Mesenchymal stem cell (in vitro differentiated cells and primary cell): ENCODE data around the gene TEDDM1.
A peak's percentile ranks its signal among the peaks of the same experiment; 100 is the strongest.

Experiments used
- DNase-seq: peaks from one replicate; pipeline ENCODE4 v3.0.0-alpha.2; 2013
- H2AFZ ChIP-seq: one replicate; pipeline ENCODE4 v1.6.1; 2013; ENCODE audit warnings: low read depth, mild to moderate bottlenecking, control low read depth, inconsistent platforms, low read length, moderate library complexity
- H2AK5ac ChIP-seq: 2 replicates; pipeline ENCODE4 v1.6.1; 2013; ENCODE audit warnings: low read length, moderate library complexity, mild to moderate bottlenecking, inconsistent platforms; ENCODE audit not compliant: severe bottlenecking
- H2BK120ac ChIP-seq: one replicate; pipeline ENCODE4 v1.6.1; 2013; ENCODE audit warnings: low read depth, mild to moderate bottlenecking, inconsistent platforms, low read length, moderate library complexity
- H2BK12ac ChIP-seq, 2 experiments: one replicate each; pipeline ENCODE4 v1.6.1; 2013; ENCODE audit warnings: inconsistent platforms in 2 of 2, low read length in 2 of 2, mild to moderate bottlenecking in 2 of 2, moderate library complexity in 2 of 2, control low read depth in 1 of 2
- H2BK15ac ChIP-seq: one replicate; pipeline ENCODE4 v1.6.1; 2013; ENCODE audit warnings: mild to moderate bottlenecking, low read depth, inconsistent platforms; ENCODE audit not compliant: poor library complexity, severe bottlenecking
- H2BK5ac ChIP-seq: 2 replicates; pipeline ENCODE4 v1.6.1; 2013; ENCODE audit warnings: low read depth, mild to moderate bottlenecking, low read length, control low read depth, inconsistent platforms; ENCODE audit not compliant: poor library complexity, severe bottlenecking
- H3K14ac ChIP-seq, 2 experiments: one replicate each; pipeline ENCODE4 v1.6.1; 2013; ENCODE audit warnings: inconsistent platforms in 2 of 2, low read length in 2 of 2, control low read depth in 1 of 2, mild to moderate bottlenecking in 1 of 2, moderate library complexity in 1 of 2
- H3K18ac ChIP-seq, 2 experiments: one replicate each; pipeline ENCODE4 v1.6.1; 2013; ENCODE audit warnings: inconsistent platforms in 2 of 2, low read length in 2 of 2, control low read depth in 1 of 2, low read depth in 1 of 2, mild to moderate bottlenecking in 1 of 2
- H3K23ac ChIP-seq, 2 experiments: one replicate each; pipeline ENCODE4 v1.6.1; 2013; ENCODE audit warnings: inconsistent platforms in 2 of 2, low read length in 2 of 2, mild to moderate bottlenecking in 2 of 2, moderate library complexity in 2 of 2, control low read depth in 1 of 2
- H3K27ac ChIP-seq: 2 replicates; pipeline ENCODE4 v1.5.1; 2013; ENCODE audit warnings: mild to moderate bottlenecking, moderate library complexity, low read length, control low read depth, inconsistent platforms; ENCODE audit not compliant: poor library complexity, severe bottlenecking
- H3K27me3 ChIP-seq, 2 experiments: 2 replicates each; pipeline versions ENCODE4 v1.6.1 to v1.7.0; 2013; ENCODE audit warnings: low read length in 2 of 2, mild to moderate bottlenecking in 2 of 2, moderate library complexity in 2 of 2, control low read depth in 1 of 2, inconsistent platforms in 1 of 2; ENCODE audit not compliant: control insufficient read depth in 1 of 2, insufficient read depth in 1 of 2
- H3K36me3 ChIP-seq, 2 experiments: 2 replicates each; pipeline versions ENCODE4 v1.6.1 to v1.7.0; 2013; ENCODE audit warnings: low read length in 2 of 2, control low read depth in 1 of 2, inconsistent platforms in 1 of 2, low read depth in 1 of 2, mild to moderate bottlenecking in 1 of 2; ENCODE audit not compliant: insufficient read depth in 2 of 2, control insufficient read depth in 1 of 2
- H3K4ac ChIP-seq, 2 experiments: one replicate each; pipeline ENCODE4 v1.6.1; 2013; ENCODE audit warnings: inconsistent platforms in 2 of 2, low read length in 2 of 2, mild to moderate bottlenecking in 2 of 2, moderate library complexity in 2 of 2, control low read depth in 1 of 2, low read depth in 1 of 2
- H3K4me1 ChIP-seq: 2 replicates; pipeline ENCODE4 v1.6.1; 2013; ENCODE audit warnings: low read depth, low read length, control low read depth; ENCODE audit not compliant: control insufficient read depth, insufficient read depth
- H3K4me2 ChIP-seq: 2 replicates; pipeline ENCODE4 v1.6.1; 2013; ENCODE audit warnings: low read length, mild to moderate bottlenecking, inconsistent platforms; ENCODE audit not compliant: poor library complexity, severe bottlenecking
- H3K4me3 ChIP-seq, 2 experiments: 2 replicates each; pipeline versions ENCODE4 v1.5.1 to v1.7.0; 2013; ENCODE audit warnings: low read length in 2 of 2, mild to moderate bottlenecking in 2 of 2, control low read depth in 1 of 2, low read depth in 1 of 2; ENCODE audit not compliant: insufficient read depth in 1 of 2
- H3K79me1 ChIP-seq: replicated peaks from 2 replicates; pipeline ENCODE4 v1.6.1; 2013; ENCODE audit warnings: mild to moderate bottlenecking, control low read depth, low read length, inconsistent platforms; ENCODE audit not compliant: poor library complexity, severe bottlenecking
- H3K9ac ChIP-seq: 2 replicates; pipeline ENCODE4 v1.7.0; 2013; ENCODE audit warnings: mild to moderate bottlenecking, low read length, moderate library complexity
- H3K9me3 ChIP-seq: 2 replicates; pipeline ENCODE4 v1.7.0; 2013; ENCODE audit warnings: mild to moderate bottlenecking, low read length; ENCODE audit not compliant: control insufficient read depth
- H4K8ac ChIP-seq: one replicate; pipeline ENCODE4 v1.6.1; 2013; ENCODE audit warnings: inconsistent platforms, mild to moderate bottlenecking, low read length, moderate library complexity
- H4K91ac ChIP-seq: one replicate; pipeline ENCODE4 v1.6.1; 2013; ENCODE audit warnings: mild to moderate bottlenecking, low read length, inconsistent platforms
- WGBS: methylation state at CpG from one replicate; pipeline ENCODE4 v1.1.7; 2013; ENCODE audit warnings: mixed read lengths; 5-methylcytosine and 5-hydroxymethylcytosine counted together

The TEDDM1 gene

DNA sequence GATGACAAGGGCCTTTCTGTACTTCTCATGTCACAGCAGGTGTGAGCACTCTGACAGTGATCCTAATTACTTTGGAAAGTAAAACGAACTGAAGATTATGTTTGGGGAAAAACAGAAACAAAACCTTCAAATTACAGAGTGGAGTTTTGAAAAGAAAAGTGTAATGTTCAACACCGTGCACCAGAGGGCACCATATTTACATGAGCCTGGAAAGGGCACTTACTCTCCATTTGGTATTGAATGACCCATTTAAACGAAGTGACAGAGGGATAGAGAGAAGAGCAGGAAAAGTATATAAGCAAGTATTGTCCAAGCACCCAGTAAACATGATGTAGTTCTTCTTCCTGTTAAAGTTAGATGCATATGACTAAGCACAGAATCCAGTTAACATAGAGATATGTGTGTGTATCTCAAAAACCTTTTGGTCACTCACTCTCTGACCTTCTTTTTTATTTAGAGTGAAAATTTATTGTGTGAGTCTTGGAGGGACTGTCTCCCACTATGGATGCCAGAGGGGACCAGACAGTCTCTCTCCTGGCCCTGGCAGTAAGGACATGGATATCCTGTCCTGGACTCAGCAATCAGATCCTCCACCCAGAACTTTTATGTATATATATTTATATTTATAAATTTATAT lies 45.7 kb upstream of the TEDDM1 start:
- Histone ChIP-seq H3K23ac (no peak overlapping the region), H3K27me3 (peaks cover 0 to 10% of the 10 kb centered on the region in 2 experiments), H4K8ac (no peak overlapping the region), H2BK5ac (no peak overlapping the region), H3K9me3 (no peaks in the 10 kb centered on the region), H2AK5ac (no peak overlapping the region), H3K4me3 (no peak overlapping the region), H2BK15ac (no peak overlapping the region), H3K36me3 (no peaks in the 10 kb centered on the region), H3K9ac (peak overlapping the region; percentile 54), H3K18ac (no peak overlapping the region), H3K14ac (no peak overlapping the region), H2BK12ac (no peak overlapping the region), H3K27ac (no peak overlapping the region), H3K4me1 (no peaks in the 10 kb centered on the region), H3K79me1 (no peaks in the 10 kb centered on the region), H2AFZ (no peak overlapping the region), H3K4me2 (no peak overlapping the region), H2BK120ac (no peak overlapping the region), H3K4ac (no peak overlapping the region), H4K91ac (no peak overlapping the region)
- DNase-seq = peak; percentile 57
- WGBS = 0% methylated on average over 2 of the region's 3 CpGs

DNA sequence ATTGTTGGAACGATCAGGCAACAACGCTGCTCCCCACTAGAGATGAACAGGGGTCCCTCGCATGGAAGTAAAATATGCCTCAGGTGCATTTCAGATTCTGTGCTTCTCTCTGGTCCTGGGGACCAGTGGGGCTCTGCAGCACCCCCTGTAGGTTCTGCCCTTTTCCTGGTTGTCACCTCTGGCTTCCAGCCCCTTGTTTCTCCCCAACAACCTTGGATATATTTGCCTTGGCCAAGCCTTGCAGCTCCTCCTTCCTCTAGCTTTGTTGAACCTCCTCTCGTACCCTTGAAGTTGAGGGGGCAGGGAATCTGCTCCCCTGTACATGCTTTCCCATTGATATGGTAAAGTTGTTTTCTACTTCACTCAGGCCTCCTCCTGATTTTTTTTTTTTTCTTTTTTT lies 44.0 kb upstream of the TEDDM1 start:
- no peak overlapping the region for H4K91ac ChIP-seq
- 69% methylated on average over 4 of the region's 4 CpGs for WGBS
- no peak overlapping the region for H3K4me2 ChIP-seq
- no peak overlapping the region for H3K9ac ChIP-seq
- no peak overlapping the region for H2BK120ac ChIP-seq
- no peak overlapping the region for H3K14ac ChIP-seq
- H3K27me3 ChIP-seq = peaks cover 0 to 10% of the 10 kb centered on the region in 2 experiments
- no peak overlapping the region for H4K8ac ChIP-seq
- no peak overlapping the region for H2AK5ac ChIP-seq
- H3K18ac ChIP-seq = no peak overlapping the region
- H2AFZ ChIP-seq = no peak overlapping the region
- H3K9me3 ChIP-seq = no peaks in the 10 kb centered on the region
- H2BK12ac ChIP-seq = no peak overlapping the region
- H3K23ac ChIP-seq = no peak overlapping the region
- DNase-seq = no peak
- no peaks in the 10 kb centered on the region for H3K36me3 ChIP-seq
- no peak overlapping the region for H3K4me3 ChIP-seq
- H2BK15ac ChIP-seq = no peak overlapping the region
- H3K79me1 ChIP-seq = no peaks in the 10 kb centered on the region
- H2BK5ac ChIP-seq = no peak overlapping the region
- H3K27ac ChIP-seq = no peak overlapping the region
- H3K4ac ChIP-seq = no peak overlapping the region
- H3K4me1 ChIP-seq = no peaks in the 10 kb centered on the region

- H2AK5ac ChIP-seq = no peak overlapping the region
- H3K9me3 ChIP-seq = peaks cover 11% of the 10 kb centered on the region
- no peaks in the 10 kb centered on the region for H3K79me1 ChIP-seq
- H3K18ac ChIP-seq = no peak overlapping the region
- no peak overlapping the region for H2BK5ac ChIP-seq
- H3K36me3 ChIP-seq = no peaks in the 10 kb centered on the region
- H2AFZ ChIP-seq = no peak overlapping the region
- H3K4ac ChIP-seq = no peak overlapping the region
- no peak for DNase-seq
- H3K4me3 ChIP-seq = no peak overlapping the region
- no peak overlapping the region for H4K8ac ChIP-seq
- H3K4me1 ChIP-seq = no peaks in the 10 kb centered on the region
- H3K27me3 ChIP-seq = peaks cover 0 to 16% of the 10 kb centered on the region in 2 experiments
- no peak overlapping the region for H3K14ac ChIP-seq
- no peak overlapping the region for H2BK15ac ChIP-seq
- H3K9ac ChIP-seq = no peak overlapping the region
- 57% methylated on average over 1 of the region's 1 CpG for WGBS
- no peak overlapping the region for H3K23ac ChIP-seq
- H3K4me2 ChIP-seq = no peak overlapping the region
- no peak overlapping the region for H2BK12ac ChIP-seq
- no peak overlapping the region for H2BK120ac ChIP-seq
- H3K27ac ChIP-seq = no peak overlapping the region
- H4K91ac ChIP-seq = no peak overlapping the region
Observed at GRCh38 chr1:182442333-182442732, 41.9 kb upstream of the TEDDM1 start.

GRCh38 chr1:182441719-182442118 lies 41.3 kb upstream of the TEDDM1 start:
- no peak overlapping the region for H2BK12ac ChIP-seq
- H4K91ac ChIP-seq = no peak overlapping the region
- no peak overlapping the region for H4K8ac ChIP-seq
- H3K4me2 ChIP-seq = no peak overlapping the region
- no peak overlapping the region for H3K4me3 ChIP-seq
- no peak overlapping the region for H3K14ac ChIP-seq
- no peak overlapping the region for H3K9ac ChIP-seq
- DNase-seq = no peak
- no peak overlapping the region for H2AFZ ChIP-seq
- no peak overlapping the region for H2AK5ac ChIP-seq
- H3K9me3 ChIP-seq = peaks cover 11% of the 10 kb centered on the region
- peaks cover 0 to 18% of the 10 kb centered on the region in 2 experiments for H3K27me3 ChIP-seq
- H3K18ac ChIP-seq = no peak overlapping the region
- no peaks in the 10 kb centered on the region for H3K79me1 ChIP-seq
- no peaks in the 10 kb centered on the region for H3K36me3 ChIP-seq
- no peak overlapping the region for H3K4ac ChIP-seq
- no peak overlapping the region for H2BK15ac ChIP-seq
- no peak overlapping the region for H2BK120ac ChIP-seq
- no peaks in the 10 kb centered on the region for H3K4me1 ChIP-seq
- H3K23ac ChIP-seq = no peak overlapping the region
- no peak overlapping the region for H3K27ac ChIP-seq
- H2BK5ac ChIP-seq = no peak overlapping the region
- WGBS = 89% methylated on average over 3 of the region's 3 CpGs
